BLaER1 (cell line): ENCODE data around the gene RASGRP1.

Experiments
- H3K27ac ChIP-seq: shearing (Covaris generic); formaldehyde crosslinking; 2 replicates; pipeline ENCODE4 v1.8.1; 2022
- H3K27me3 ChIP-seq: shearing (Covaris generic); formaldehyde crosslinking; 2 replicates; pipeline ENCODE4 v1.8.1; 2022
- H3K36me3 ChIP-seq: shearing (Covaris generic); formaldehyde crosslinking; 2 replicates; pipeline ENCODE4 v1.8.1; 2022
- H3K4me1 ChIP-seq: shearing (Covaris generic); formaldehyde crosslinking; 2 replicates; pipeline ENCODE4 v1.8.1; 2022
- H3K4me2 ChIP-seq: shearing (Covaris generic); formaldehyde crosslinking; 2 replicates; pipeline ENCODE4 v1.8.1; 2022
- H3K4me3 ChIP-seq: shearing (Covaris generic); formaldehyde crosslinking; 2 replicates; pipeline ENCODE4 v1.8.1; 2022
- H3K9ac ChIP-seq: shearing (Covaris generic); formaldehyde crosslinking; 2 replicates; pipeline ENCODE4 v1.8.1; 2022
- H3K9me3 ChIP-seq: shearing (Covaris generic); formaldehyde crosslinking; 2 replicates; pipeline ENCODE4 v1.8.1; 2022
- H4K20me1 ChIP-seq: shearing (Covaris generic); formaldehyde crosslinking; 2 replicates; pipeline ENCODE4 v1.8.1; 2022
- Cebpa-rat ChIP-seq: shearing (Covaris generic); IDR thresholded peaks from 2 replicates; pipeline ENCODE4 v1.8.1; 2022

RASGRP1 gene

DNA sequence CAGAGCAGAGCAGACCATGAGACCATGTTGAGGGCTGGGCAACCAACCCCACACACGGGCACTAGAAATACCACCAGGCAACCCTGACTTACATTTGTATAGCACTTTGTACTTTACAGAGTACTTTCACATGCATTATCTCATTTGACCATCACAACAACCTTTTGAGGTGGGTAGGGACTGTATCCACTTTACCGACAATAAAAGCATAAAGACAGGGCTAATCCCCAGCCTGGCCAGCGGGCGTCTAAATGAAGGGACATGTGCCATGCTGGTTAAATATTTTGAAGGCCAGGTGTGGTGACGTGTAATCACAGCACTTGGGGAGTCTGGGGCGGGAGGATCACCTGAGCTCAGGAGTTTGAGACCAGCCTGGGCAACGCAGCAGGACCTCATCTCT lies 23.6 kb downstream of the RASGRP1 start:
- TF ChIP-seq Cebpa-rat = no peak
- Histone ChIP-seq H3K9ac (no peak overlapping the region), H3K27me3 (no peaks in the 10 kb centered on the region), H3K36me3 (0 out of 2 replicates have a peak, but pooled peaks cover 9% of the 10 kb centered on the region), H3K4me2 (no peak overlapping the region), H3K4me1 (0 out of 2 replicates have a peak, but pooled peaks cover 10% of the 10 kb centered on the region), H3K4me3 (no peak overlapping the region), H3K27ac (no peak overlapping the region), H4K20me1 (peaks cover 30% of the 10 kb centered on the region; the same call in 1 of the 2 replicates), H3K9me3 (no peaks in the 10 kb centered on the region)

DNA sequence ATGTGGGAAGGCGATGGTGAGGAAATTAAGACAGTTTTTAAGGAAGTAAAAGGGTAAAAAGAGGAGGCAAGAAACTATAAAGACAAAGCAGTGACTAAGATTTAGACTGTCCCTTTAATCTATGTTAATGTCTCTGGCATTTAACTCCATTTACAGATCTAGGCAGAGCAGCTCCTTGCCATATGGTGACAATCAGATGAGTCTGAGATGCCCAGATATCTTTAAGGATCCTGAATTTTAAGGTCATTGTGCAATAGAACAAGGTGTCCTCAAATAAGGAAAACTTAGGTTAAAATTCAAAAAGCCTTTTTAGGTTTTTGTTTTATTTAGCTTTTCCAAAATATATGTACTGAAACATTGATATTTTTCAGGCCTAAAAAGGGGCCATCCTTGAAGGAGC lies 24.1 kb downstream of the RASGRP1 start:
- H3K27ac ChIP-seq = no peak overlapping the region
- no peak overlapping the region for H3K9ac ChIP-seq
- no peak overlapping the region for H3K4me2 ChIP-seq
- peaks cover 30% of the 10 kb centered on the region; the same call in 1 of the 2 replicates for H4K20me1 ChIP-seq
- no peak for TF ChIP-seq Cebpa-rat
- H3K27me3 ChIP-seq = no peaks in the 10 kb centered on the region
- no peaks in the 10 kb centered on the region for H3K9me3 ChIP-seq
- no peak overlapping the region for H3K4me3 ChIP-seq
- 0 out of 2 replicates have a peak, but pooled peaks cover 9% of the 10 kb centered on the region for H3K36me3 ChIP-seq
- H3K4me1 ChIP-seq = 0 out of 2 replicates have a peak, but pooled peaks cover 12% of the 10 kb centered on the region

DNA sequence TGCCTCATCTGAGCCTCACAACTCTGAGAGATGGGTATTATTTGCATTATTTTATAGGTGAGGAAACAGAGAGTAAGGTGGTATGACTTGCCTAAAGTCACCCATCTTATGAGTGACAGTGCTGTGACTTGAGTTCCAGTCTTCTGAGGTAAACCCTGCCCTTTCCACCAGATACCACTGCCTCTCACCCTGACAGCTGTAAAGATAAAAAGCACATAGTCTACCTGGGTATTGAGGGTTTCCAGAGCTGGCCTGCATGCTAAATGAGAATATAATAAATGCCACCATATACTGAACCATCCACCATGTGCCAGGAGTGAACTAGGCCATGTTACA lies 25.6 kb downstream of the RASGRP1 start:
- H4K20me1 ChIP-seq = peaks cover 30% of the 10 kb centered on the region; the same call in 1 of the 2 replicates
- 0 out of 2 replicates have a peak, but pooled peaks cover 12% of the 10 kb centered on the region for H3K4me1 ChIP-seq
- no peaks in the 10 kb centered on the region for H3K9me3 ChIP-seq
- H3K9ac ChIP-seq = no peak overlapping the region
- no peaks in the 10 kb centered on the region for H3K27me3 ChIP-seq
- H3K27ac ChIP-seq = no peak overlapping the region
- H3K36me3 ChIP-seq = peaks cover 10% of the 10 kb centered on the region; the same call in 1 of the 2 replicates
- H3K4me2 ChIP-seq = no peak overlapping the region
- TF ChIP-seq Cebpa-rat = no peak
- H3K4me3 ChIP-seq = no peak overlapping the region

GRCh38 chr15:38538328-38539007 lies 26.1 kb downstream of the RASGRP1 start:
- H4K20me1 ChIP-seq = peaks cover 30% of the 10 kb centered on the region; the same call in 1 of the 2 replicates

GRCh38 chr15:38536201-38536676 lies 28.4 kb downstream of the RASGRP1 start:
- H3K4me3 ChIP-seq = no peak overlapping the region
- peaks cover 25% of the 10 kb centered on the region; the same call in 1 of the 2 replicates for H4K20me1 ChIP-seq
- no peak overlapping the region for H3K4me2 ChIP-seq
- H3K9me3 ChIP-seq = no peaks in the 10 kb centered on the region
- no peak for TF ChIP-seq Cebpa-rat
- H3K36me3 ChIP-seq = peaks cover 13% of the 10 kb centered on the region; the same call in 1 of the 2 replicates
- no peak overlapping the region for H3K9ac ChIP-seq
- no peaks in the 10 kb centered on the region for H3K27me3 ChIP-seq
- 0 out of 2 replicates have a peak, but pooled peaks cover 12% of the 10 kb centered on the region for H3K4me1 ChIP-seq
- no peak overlapping the region for H3K27ac ChIP-seq

More at GRCh38 chr15:38538328-38539007, 26.1 kb downstream of the RASGRP1 start:
- Histone ChIP-seq H3K4me2 (no peak overlapping the region), H3K9me3 (no peaks in the 10 kb centered on the region), H3K27ac (no peak overlapping the region), H3K4me1 (0 out of 2 replicates have a peak, but pooled peaks cover 12% of the 10 kb centered on the region), H3K9ac (no peak overlapping the region), H3K27me3 (no peaks in the 10 kb centered on the region), H3K4me3 (no peak overlapping the region), H3K36me3 (peaks cover 14% of the 10 kb centered on the region; the same call in 1 of the 2 replicates)
- no peak for TF ChIP-seq Cebpa-rat

GRCh38 chr15:38535491-38536200 lies 29.0 kb downstream of the RASGRP1 start:
- no peak for TF ChIP-seq Cebpa-rat
- Histone ChIP-seq H3K4me2 (no peak overlapping the region), H3K9ac (no peak overlapping the region), H3K27ac (no peak overlapping the region), H3K36me3 (peaks cover 14% of the 10 kb centered on the region; the same call in 1 of the 2 replicates), H3K27me3 (no peaks in the 10 kb centered on the region), H3K9me3 (no peaks in the 10 kb centered on the region), H3K4me3 (no peak overlapping the region), H4K20me1 (peaks cover 22% of the 10 kb centered on the region; the same call in 1 of the 2 replicates), H3K4me1 (0 out of 2 replicates have a peak, but pooled peaks cover 12% of the 10 kb centered on the region)

DNA sequence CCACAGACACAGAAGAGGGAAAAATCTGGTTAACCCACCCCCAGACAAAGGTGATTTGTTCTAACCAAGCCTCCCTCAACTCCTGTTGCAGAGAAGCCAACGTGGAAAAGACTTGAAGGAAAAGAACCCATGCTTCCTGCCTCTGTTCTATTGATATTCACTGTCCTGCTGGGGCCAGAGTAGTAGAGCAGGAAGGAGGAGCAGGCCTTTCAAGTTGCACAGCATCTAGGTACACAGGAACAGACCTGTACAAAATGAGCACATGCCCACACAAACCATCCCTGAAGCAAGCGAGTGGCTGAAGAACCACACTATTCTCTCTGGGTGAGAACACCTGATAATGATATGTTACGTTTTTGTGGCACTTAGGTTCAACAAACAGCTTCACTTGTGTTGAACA lies 29.9 kb downstream of the RASGRP1 start:
- no peak for TF ChIP-seq Cebpa-rat
- H4K20me1 ChIP-seq = peaks cover 20% of the 10 kb centered on the region; the same call in 1 of the 2 replicates
- no peak overlapping the region for H3K4me2 ChIP-seq
- peaks cover 14% of the 10 kb centered on the region; the same call in 1 of the 2 replicates for H3K36me3 ChIP-seq
- H3K9ac ChIP-seq = no peak overlapping the region
- H3K27me3 ChIP-seq = no peaks in the 10 kb centered on the region
- H3K9me3 ChIP-seq = no peaks in the 10 kb centered on the region
- no peak overlapping the region for H3K4me3 ChIP-seq
- no peak overlapping the region for H3K27ac ChIP-seq
- H3K4me1 ChIP-seq = 0 out of 2 replicates have a peak, but pooled peaks cover 7% of the 10 kb centered on the region

DNA sequence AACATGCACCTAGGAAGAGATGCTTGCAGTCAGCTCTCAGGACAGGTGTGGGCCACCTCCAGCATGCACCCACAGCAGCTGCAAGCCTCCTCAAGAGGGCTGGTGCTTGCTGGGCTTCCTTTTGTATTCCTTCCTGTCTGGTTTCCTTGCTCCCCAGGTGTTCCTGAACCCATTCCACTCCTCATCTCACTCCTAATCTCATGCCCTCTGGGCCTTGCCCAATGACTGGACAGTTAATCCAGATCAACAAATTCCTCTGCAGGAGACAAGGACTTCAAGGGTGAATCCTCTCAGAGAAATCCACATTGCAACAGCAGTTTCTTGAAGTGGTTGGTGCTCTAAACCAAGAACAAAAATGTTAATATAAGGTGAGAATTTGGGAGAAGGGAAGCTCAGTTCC lies 30.7 kb downstream of the RASGRP1 start:
- no peak overlapping the region for H3K9ac ChIP-seq
- H3K4me2 ChIP-seq = no peak overlapping the region
- H3K36me3 ChIP-seq = peaks cover 14% of the 10 kb centered on the region; the same call in 1 of the 2 replicates
- TF ChIP-seq Cebpa-rat = no peak
- H3K9me3 ChIP-seq = no peaks in the 10 kb centered on the region
- no peak overlapping the region for H3K4me3 ChIP-seq
- H3K27me3 ChIP-seq = no peaks in the 10 kb centered on the region
- H3K4me1 ChIP-seq = 0 out of 2 replicates have a peak, but pooled peaks cover 7% of the 10 kb centered on the region
- peaks cover 19% of the 10 kb centered on the region; the same call in 1 of the 2 replicates for H4K20me1 ChIP-seq
- H3K27ac ChIP-seq = no peak overlapping the region

DNA sequence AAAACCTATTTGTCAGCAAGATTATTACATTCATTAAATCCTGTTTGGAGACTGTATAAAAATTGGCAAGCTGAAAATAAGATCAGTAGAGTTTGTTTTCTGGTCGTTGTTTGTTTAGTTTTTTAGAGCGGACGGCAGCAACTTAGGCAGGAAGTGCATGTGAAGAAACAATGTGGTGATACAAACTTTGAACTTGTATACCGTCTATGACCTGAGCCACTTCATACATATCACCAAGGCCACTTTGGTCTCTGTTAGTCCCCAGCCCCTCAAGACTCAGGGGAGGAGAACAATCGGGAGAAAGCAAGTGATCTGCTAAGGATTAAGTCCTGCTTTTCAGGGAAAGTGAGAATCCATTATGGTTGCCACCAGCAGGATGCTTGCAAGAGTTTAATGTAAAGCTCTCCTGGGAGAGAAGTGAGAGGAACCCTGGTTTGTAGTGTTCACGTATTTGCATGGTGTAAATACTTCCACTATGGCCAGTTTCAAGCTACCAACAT lies 31.1 kb downstream of the RASGRP1 start:
- Histone ChIP-seq H4K20me1 (peaks cover 14% of the 10 kb centered on the region; the same call in 1 of the 2 replicates), H3K9me3 (no peaks in the 10 kb centered on the region), H3K4me2 (no peak overlapping the region), H3K4me3 (no peak overlapping the region), H3K4me1 (0 out of 2 replicates have a peak, but pooled peaks cover 7% of the 10 kb centered on the region), H3K27me3 (no peaks in the 10 kb centered on the region), H3K9ac (no peak overlapping the region), H3K36me3 (peaks cover 14% of the 10 kb centered on the region; the same call in 1 of the 2 replicates), H3K27ac (no peak overlapping the region)
- TF ChIP-seq Cebpa-rat = no peak
